ENCODE measurements around the gene SLC9B2.

The SLC9B2 gene

GRCh38 chr4:103097112-103097511, 20.6 kb upstream of the SLC9B2 start:
- in situ Hi-C loops (cut with HindIII; ENCODE audit: low sequenced_read_pairs): no loop called here
- TF ChIP-seq, protein P1, sequence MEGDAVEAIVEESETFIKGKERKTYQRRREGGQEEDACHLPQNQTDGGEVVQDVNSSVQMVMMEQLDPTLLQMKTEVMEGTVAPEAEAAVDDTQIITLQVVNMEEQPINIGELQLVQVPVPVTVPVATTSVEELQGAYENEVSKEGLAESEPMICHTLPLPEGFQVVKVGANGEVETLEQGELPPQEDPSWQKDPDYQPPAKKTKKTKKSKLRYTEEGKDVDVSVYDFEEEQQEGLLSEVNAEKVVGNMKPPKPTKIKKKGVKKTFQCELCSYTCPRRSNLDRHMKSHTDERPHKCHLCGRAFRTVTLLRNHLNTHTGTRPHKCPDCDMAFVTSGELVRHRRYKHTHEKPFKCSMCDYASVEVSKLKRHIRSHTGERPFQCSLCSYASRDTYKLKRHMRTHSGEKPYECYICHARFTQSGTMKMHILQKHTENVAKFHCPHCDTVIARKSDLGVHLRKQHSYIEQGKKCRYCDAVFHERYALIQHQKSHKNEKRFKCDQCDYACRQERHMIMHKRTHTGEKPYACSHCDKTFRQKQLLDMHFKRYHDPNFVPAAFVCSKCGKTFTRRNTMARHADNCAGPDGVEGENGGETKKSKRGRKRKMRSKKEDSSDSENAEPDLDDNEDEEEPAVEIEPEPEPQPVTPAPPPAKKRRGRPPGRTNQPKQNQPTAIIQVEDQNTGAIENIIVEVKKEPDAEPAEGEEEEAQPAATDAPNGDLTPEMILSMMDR (IDR thresholded peaks at IDR 0.05; ENCODE audit: low read depth, low read length, missing control alignments): no peak
- no peak overlapping the region for H3K4me3 ChIP-seq (ENCODE audit: low read depth, low read length)
- no peak for DNase-seq (ENCODE audit: low read depth)

DNA sequence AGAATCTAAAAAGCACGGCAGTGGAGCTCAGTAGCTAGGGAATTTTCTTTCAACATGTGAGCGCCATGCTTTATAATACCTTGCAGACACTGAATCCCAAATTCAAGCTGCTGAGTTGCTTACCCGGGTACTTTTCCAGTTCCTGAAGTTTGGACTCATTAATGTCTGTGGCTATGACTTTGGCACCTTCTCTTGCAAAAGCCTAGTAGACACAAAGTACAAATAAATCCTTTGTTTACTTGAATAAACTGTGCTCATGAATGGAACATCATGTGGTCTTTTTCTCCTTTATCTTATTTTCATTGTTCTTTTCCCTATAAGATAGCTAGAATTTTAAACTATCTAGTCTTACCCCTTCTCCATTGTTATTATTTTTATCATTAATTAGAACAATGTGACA, 18.5 kb upstream of the SLC9B2 start:
- in situ Hi-C loops (cut with HindIII; ENCODE audit: low sequenced_read_pairs): no loop called here
- no peak overlapping the region for H3K4me3 ChIP-seq (ENCODE audit: low read depth, low read length)
- TF ChIP-seq, protein P1 (IDR thresholded peaks at IDR 0.05; ENCODE audit: low read depth, low read length, missing control alignments): no peak
- no peak for DNase-seq (ENCODE audit: low read depth)

GRCh38 chr4:103092245-103092644, 15.7 kb upstream of the SLC9B2 start:
- no peak for DNase-seq (ENCODE audit: low read depth)
- in situ Hi-C loops (cut with HindIII; ENCODE audit: low sequenced_read_pairs): loop anchor here (5.0 kb wide), 2 partner anchors 50 to 470 kb away; no protein-coding TSS in a partner anchor
- TF ChIP-seq, protein P1 (IDR thresholded peaks at IDR 0.05; ENCODE audit: low read depth, low read length, missing control alignments): no peak
- H3K4me3 ChIP-seq (ENCODE audit: low read depth, low read length): no peak overlapping the region

GRCh38 chr4:103091601-103092223, 15.2 kb upstream of the SLC9B2 start:
- DNase-seq (ENCODE audit: low read depth): peak; percentile 67
- in situ Hi-C loops (cut with HindIII; ENCODE audit: low sequenced_read_pairs): loop anchor here (5.0 kb wide), 2 partner anchors 49 to 469 kb away; no protein-coding TSS in a partner anchor
- TF ChIP-seq, protein P1 (IDR thresholded peaks at IDR 0.05; ENCODE audit: low read depth, low read length, missing control alignments): peak; percentile 62
- H3K4me3 ChIP-seq (ENCODE audit: low read depth, low read length): no peak overlapping the region

DNA sequence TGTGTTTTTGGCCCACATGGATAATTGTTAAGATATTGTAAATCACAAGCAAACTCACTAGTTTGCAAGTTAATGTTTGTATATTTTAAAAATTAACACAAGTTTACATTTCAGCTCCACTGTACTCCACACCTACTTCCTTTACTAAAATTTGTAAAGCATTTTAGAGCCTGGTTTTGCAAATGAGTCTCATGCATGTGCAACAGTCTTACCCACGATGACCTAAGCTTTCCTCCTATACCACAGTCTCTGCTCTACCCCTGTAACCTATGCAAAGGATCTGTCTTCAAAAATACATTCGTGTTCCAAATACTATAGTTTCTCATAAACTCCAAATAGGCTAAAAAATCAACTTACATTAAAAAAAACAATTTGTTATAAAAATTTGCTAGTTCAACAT, 12.9 kb upstream of the SLC9B2 start:
- DNase-seq (ENCODE audit: low read depth): no peak
- in situ Hi-C loops (cut with HindIII; ENCODE audit: low sequenced_read_pairs): no loop called here
- no peak overlapping the region for H3K4me3 ChIP-seq (ENCODE audit: low read depth, low read length)
- TF ChIP-seq, protein P1 (IDR thresholded peaks at IDR 0.05; ENCODE audit: low read depth, low read length, missing control alignments): no peak

DNA sequence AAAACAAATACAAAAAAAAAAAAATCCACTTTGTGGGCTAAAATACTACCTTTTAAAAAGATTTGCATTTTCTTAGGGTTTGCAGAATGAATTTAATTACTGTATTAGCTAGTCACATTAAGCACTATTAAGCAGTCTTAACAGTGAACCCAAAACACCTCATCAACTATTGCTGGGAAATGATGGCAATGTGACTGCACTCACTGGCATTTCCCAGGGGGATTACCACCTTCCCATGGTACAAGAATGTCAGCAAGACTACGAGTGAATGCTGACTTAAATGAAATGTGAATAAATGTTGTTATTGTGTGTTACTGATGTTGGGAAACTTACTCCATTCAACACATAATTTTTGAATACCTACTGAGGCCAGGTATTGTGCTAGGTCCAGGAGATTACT, 10.0 kb upstream of the SLC9B2 start:
- in situ Hi-C loops (cut with HindIII; ENCODE audit: low sequenced_read_pairs): no loop called here
- TF ChIP-seq, protein P1 (IDR thresholded peaks at IDR 0.05; ENCODE audit: low read depth, low read length, missing control alignments): no peak
- H3K4me3 ChIP-seq (ENCODE audit: low read depth, low read length): no peak overlapping the region
- DNase-seq (ENCODE audit: low read depth): no peak

All from astrocyte of the cerebellum (primary cell).